Cardiac muscle cell (in vitro differentiated cells and primary cell): ENCODE results near the gene ZNF772. TPM values are rescaled to one million over a fixed set of nuclear protein-coding genes. Genes with fewer than 3 reads are reported as not detected.
"Not testable (repeated sequence)": the region's sequence is repeated elsewhere in the genome, so short reads cannot be mapped to it uniquely, and the experiment has no call there.

Source experiments
- DNase-seq, 2 donors: peaks; one replicate each; pipeline versions ENCODE4 v3.0.0 to v3.0.0-alpha.2; 2010 to 2017; ENCODE audit warnings: low read depth in 1 of 2, low spot score in 1 of 2
- H3K27ac ChIP-seq: fragments of 200-600 bp; sonication (generic); 2 replicates; pipeline ENCODE4 v1.5.1; 2016
- H3K27me3 ChIP-seq: fragments of 200-600 bp; sonication (generic); 2 replicates; pipeline ENCODE4 v1.6.0; 2016; ENCODE audit warnings: control low read depth
- H3K36me3 ChIP-seq: fragments of 200-600 bp; sonication (generic); 2 replicates; pipeline ENCODE4 v1.5.1; 2016; ENCODE audit warnings: control low read depth
- H3K4me1 ChIP-seq: fragments of 200-600 bp; sonication (generic); 2 replicates; pipeline ENCODE4 v1.8.1; 2017; ENCODE audit warnings: low read depth, mild to moderate bottlenecking, mixed run types
- H3K4me3 ChIP-seq: fragments of 200-600 bp; sonication (generic); 2 replicates; pipeline ENCODE4 v1.5.1; 2016; ENCODE audit warnings: mild to moderate bottlenecking
- H3K9me3 ChIP-seq: fragments of 200-600 bp; sonication (generic); 2 replicates; pipeline ENCODE4 v1.5.1; 2017; ENCODE audit warnings: low read depth, mild to moderate bottlenecking, control low read depth
- CTCF ChIP-seq: IDR thresholded peaks from 2 replicates; pipeline ENCODE4 v1.5.1; 2012; ENCODE audit warnings: low read depth, mild to moderate bottlenecking, low read length
- polyA plus RNA-seq: library from polyadenylated mRNA; unstranded; fragments of >200 nt; fragmentation: Nextera tagmentation; extraction: Ambion mirVana; gene quantifications from 2 replicates; pipeline ENCODE4 v1.2.1, GENCODE V29; 2016
- total RNA-seq: library from RNA; depleted of rRNA; stranded (reverse); fragments of >200 nt; gene quantifications from 2 replicates; pipeline ENCODE4 v1.2.3, GENCODE V29; 2016

The ZNF772 gene
- total and polyA plus RNA-seq, 2 experiments from 2014 or later, result 13.6 to 32.6 TPM

- H3K27me3 ChIP-seq, DNase-seq, H3K36me3 ChIP-seq, H3K4me3 ChIP-seq, H3K27ac ChIP-seq, H3K9me3 ChIP-seq, H3K4me1 ChIP-seq: not testable (repeated sequence)
Observed at GRCh38 chr19:57499332-57499679, 21.9 kb upstream of the ZNF772 start.

- DNase-seq, result peak in 1 of 2 donors; percentile 48
- not testable (repeated sequence) for H3K36me3 ChIP-seq, H3K4me3 ChIP-seq, H3K9me3 ChIP-seq, H3K27ac ChIP-seq, H3K27me3 ChIP-seq, H3K4me1 ChIP-seq
Observed at GRCh38 chr19:57488299-57488644, 10.9 kb upstream of the ZNF772 start.

GRCh38 chr19:57487477-57488298, 10.3 kb upstream of the ZNF772 start, which contains the start of gene ZNF419:
ZNF419 (plus strand) TSS chr19:57487750; CDS start chr19:57487951, 201 bp downstream.
- H3K9me3 ChIP-seq, H3K27me3 ChIP-seq, H3K36me3 ChIP-seq, H3K4me1 ChIP-seq: not testable (repeated sequence)
- H3K4me3 ChIP-seq, result peak within 1 kb of the TSS; percentile 64
- peak; percentile 82 to 92 for DNase-seq
- peak; percentile 22 for TF ChIP-seq CTCF
- peak within 1 kb of the TSS; percentile 28 for H3K27ac ChIP-seq

GRCh38 chr19:57473646-57474045, 3.7 kb downstream of the ZNF772 start:
- Histone ChIP-seq H3K4me3 (no peak overlapping the region), H3K9me3 (peaks cover 19% of the 10 kb centered on the region), H3K4me1 (no peaks in the 10 kb centered on the region), H3K36me3 (peaks cover 23% of the 10 kb centered on the region), H3K27ac (no peak overlapping the region), H3K27me3 (no peaks in the 10 kb centered on the region)
- DNase-seq, result peak in 1 of 2 donors; percentile 10
- no peak for TF ChIP-seq CTCF

GRCh38 chr19:57466489-57466888, 10.9 kb downstream of the ZNF772 start:
- Histone ChIP-seq H3K4me3 (no peak overlapping the region), H3K9me3 (peaks cover 5% of the 10 kb centered on the region), H3K27me3 (no peaks in the 10 kb centered on the region), H3K4me1 (no peaks in the 10 kb centered on the region), H3K27ac (no peak overlapping the region), H3K36me3 (no peaks in the 10 kb centered on the region)
- no peak for DNase-seq
- TF ChIP-seq CTCF, result no peak

GRCh38 chr19:57465680-57466381, 11.5 kb downstream of the ZNF772 start:
- no peaks in the 10 kb centered on the region for H3K36me3 ChIP-seq
- no peaks in the 10 kb centered on the region for H3K4me1 ChIP-seq
- no peak overlapping the region for H3K27ac ChIP-seq
- H3K27me3 ChIP-seq, result no peaks in the 10 kb centered on the region
- DNase-seq, result peak in 1 of 2 donors; percentile 40
- peaks cover 2% of the 10 kb centered on the region for H3K9me3 ChIP-seq
- no peak overlapping the region for H3K4me3 ChIP-seq
- TF ChIP-seq CTCF, result peak; percentile 42
